ENCODE measurements around the gene ARHGAP19. TPM values are rescaled to one million over a fixed set of nuclear protein-coding genes. Genes with fewer than 3 reads are reported as not detected.

ARHGAP19 gene
- total RNA-seq, 1 experiment from 2014 or later = 32.3 TPM

DNA sequence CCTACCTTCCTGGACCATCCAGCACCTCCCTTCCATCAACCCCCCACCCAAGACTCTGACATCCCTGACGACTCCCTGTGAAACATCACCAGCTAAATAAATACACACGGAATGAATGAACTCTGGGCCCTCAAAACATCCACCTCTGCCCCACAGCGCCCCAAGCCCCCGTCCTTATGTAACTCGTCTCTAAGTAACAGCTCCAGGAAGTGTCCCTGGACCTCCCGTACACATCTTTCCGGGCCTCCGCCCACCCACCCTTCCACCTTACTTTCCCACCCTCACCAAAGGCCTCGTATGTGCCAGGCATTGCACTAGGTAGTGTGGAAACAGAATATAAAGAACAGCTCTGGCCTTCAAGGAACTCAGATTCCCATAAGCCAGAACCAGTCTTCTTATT, 79.0 kb downstream of the ARHGAP19 start:
- Histone ChIP-seq H3K9me3 (replicated peaks) (no peaks in the 10 kb centered on the region), H3K27me3 (no peaks in the 10 kb centered on the region), H3K4me1 (no peaks in the 10 kb centered on the region), H3K27ac (no peak overlapping the region), H3K4me3 (no peak overlapping the region), H3K36me3 (no peaks in the 10 kb centered on the region)
- no peak for DNase-seq

DNA sequence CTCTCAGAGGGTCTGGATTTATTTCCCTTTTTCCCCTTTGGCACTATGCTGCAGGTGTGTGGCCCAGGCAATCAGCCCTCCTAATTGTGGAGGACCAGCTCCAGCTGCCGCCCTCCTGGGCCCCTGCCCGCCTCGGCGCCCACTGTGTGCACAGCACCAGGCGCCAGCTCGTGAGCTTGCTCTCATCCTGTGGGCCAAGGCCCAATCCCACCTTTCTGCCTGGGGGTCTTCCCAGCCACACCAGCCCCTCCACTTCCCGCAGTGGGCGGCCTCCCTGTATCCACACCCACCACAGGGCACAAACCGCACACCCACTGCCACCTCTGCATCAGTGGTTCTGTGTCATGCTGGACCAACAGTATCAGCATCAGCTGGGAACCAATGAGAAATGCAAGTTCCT, 81.2 kb downstream of the ARHGAP19 start:
- no peak overlapping the region for H3K27ac ChIP-seq
- H3K4me1 ChIP-seq = no peaks in the 10 kb centered on the region
- DNase-seq = no peak
- no peaks in the 10 kb centered on the region for H3K36me3 ChIP-seq
- no peak overlapping the region for H3K4me3 ChIP-seq
- no peaks in the 10 kb centered on the region for H3K27me3 ChIP-seq
- H3K9me3 ChIP-seq (replicated peaks) = no peaks in the 10 kb centered on the region

DNA sequence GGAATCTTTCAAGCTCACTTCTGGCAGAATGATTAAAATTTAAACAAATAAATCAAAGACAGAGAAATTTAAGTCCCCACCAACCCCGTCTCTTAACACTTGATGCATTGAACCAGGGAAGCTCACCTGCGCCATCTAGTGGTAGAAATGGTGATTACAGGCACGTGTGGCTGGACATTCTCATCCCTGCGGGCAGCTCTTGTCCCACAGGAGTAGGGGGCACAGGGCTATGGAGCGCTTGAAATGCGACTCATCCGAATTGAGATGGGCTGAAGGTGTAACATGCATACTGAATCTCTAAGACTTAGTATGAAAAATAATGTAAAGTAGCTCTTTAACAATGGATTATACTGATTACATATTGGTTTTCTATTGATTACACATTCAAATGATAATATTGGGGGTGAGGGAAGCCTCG, 81.9 kb downstream of the ARHGAP19 start:
- Histone ChIP-seq H3K36me3 (no peaks in the 10 kb centered on the region), H3K27me3 (no peaks in the 10 kb centered on the region), H3K4me1 (no peaks in the 10 kb centered on the region), H3K27ac (no peak overlapping the region), H3K4me3 (no peak overlapping the region), H3K9me3 (replicated peaks) (no peaks in the 10 kb centered on the region)
- DNase-seq = peak; percentile 52 to 91

DNA sequence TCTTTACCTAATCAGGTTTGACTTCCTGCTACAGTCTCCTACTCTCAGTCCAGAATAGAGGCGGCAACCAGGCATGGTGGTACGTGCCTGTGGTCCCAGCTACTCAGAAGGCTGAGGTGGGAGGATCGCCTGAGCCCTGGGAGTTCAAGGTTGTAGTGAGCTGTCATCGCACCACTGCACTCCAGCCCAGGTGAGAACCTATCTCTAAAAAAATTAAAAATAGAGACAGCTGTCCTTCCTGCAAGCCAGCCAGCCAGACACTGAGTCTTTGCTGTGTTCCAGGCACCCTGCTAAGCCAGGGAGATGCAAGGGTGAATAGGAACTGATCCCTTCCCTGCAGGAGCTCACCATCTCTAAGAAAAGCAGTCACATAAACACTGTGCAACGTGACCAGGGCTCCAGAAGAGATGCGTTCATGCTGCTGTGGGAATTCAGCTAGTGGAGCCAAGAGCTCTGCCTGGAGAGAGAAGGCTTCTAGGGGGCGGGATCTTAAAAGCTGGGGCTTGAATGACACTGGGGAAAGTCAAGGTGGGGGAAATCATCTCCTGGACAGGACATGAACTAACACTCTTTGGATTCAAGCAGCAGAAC, 84.6 kb downstream of the ARHGAP19 start:
- H3K4me3 ChIP-seq = no peak overlapping the region
- no peaks in the 10 kb centered on the region for H3K27me3 ChIP-seq
- no peak overlapping the region for H3K27ac ChIP-seq
- H3K36me3 ChIP-seq = no peaks in the 10 kb centered on the region
- no peak for DNase-seq
- no peaks in the 10 kb centered on the region for H3K4me1 ChIP-seq
- H3K9me3 ChIP-seq (replicated peaks) = no peaks in the 10 kb centered on the region

DNA sequence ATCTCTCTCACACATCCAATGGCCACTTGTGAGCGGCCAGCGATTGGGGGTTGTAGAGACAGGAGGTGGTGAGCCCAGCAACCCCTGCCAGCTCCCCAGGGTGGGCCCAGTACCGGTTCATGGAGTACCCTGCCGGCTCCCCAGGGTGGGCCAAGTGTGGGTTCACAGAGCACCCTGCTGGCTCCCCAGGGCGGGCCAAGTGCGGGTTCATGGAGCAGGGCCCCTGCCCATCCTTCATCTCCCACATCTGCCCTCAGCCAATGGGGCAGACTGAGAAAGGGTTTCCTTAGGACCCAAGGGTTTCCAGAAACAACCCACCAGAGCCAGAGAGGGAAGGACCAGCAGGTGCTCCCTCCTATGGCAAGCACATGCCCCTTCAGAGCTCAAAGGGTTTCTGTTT, 85.3 kb downstream of the ARHGAP19 start:
- no peaks in the 10 kb centered on the region for H3K36me3 ChIP-seq
- no peak overlapping the region for H3K27ac ChIP-seq
- no peak overlapping the region for H3K4me3 ChIP-seq
- no peaks in the 10 kb centered on the region for H3K4me1 ChIP-seq
- no peaks in the 10 kb centered on the region for H3K27me3 ChIP-seq
- no peak for DNase-seq
- no peaks in the 10 kb centered on the region for H3K9me3 ChIP-seq (replicated peaks)

DNA sequence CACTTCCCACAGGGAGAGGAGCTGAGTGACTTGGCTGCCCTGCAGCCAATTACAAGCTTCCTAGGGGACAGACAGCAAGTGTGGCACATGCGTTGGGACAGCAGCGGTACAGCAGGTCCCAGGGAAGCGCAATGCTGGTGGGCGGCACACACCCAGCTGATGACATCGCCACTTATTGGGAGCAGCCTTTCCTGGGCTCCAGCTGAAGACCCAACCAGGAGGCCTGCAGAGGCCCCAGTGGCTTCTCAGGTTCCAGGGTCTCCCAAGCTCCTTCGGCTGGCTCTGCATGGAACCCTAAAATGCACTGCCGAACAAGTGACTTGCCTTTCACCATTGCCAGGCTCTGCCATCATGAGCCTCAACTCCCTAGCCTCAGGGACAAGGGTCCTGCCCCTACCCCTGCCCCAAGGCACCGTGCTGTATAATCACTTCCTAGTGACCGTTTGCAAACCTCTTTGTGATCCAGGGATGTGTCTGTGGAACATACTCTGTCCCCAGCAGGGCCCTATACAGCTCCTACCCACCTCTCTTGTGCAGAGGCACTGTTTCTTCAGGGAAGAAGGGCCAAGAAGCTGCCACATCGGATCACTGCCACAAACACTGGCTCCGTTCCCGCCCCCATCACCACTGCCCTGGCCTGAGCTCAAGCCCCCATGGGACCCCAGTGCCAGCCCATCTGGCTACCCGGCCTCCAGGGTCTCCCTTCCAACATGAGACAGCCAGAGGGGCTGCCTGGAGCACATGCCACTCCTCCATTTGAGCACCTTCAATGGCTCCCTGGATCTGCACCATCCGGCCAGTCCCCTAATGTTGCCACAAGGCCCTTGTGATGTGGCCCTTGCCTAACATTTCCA, 87.4 kb downstream of the ARHGAP19 start:
- Histone ChIP-seq H3K27me3 (no peaks in the 10 kb centered on the region), H3K4me1 (no peaks in the 10 kb centered on the region), H3K36me3 (no peaks in the 10 kb centered on the region), H3K9me3 (replicated peaks) (no peaks in the 10 kb centered on the region), H3K27ac (no peak overlapping the region), H3K4me3 (no peak overlapping the region)
- DNase-seq = no peak

DNA sequence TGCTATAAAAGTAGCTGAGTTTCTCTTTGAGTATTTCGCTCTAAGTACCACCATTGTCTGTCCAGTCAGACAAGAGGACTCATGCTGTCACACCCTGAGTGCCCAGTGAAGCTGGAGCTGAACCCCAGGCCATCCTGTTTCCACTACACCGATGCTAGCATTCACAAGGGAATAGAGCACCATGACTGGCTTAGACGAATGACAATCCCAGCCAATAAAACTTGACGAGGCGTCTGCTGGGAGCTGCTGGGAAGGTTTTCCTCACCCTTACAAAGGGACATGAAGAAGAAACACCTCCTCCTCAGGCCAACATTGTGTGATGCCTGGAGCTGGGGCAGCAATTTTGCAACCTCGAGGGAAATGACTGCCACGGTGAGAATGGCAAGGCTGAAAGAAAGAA, 89.2 kb downstream of the ARHGAP19 start:
- no peaks in the 10 kb centered on the region for H3K27me3 ChIP-seq
- DNase-seq = no peak

DNA sequence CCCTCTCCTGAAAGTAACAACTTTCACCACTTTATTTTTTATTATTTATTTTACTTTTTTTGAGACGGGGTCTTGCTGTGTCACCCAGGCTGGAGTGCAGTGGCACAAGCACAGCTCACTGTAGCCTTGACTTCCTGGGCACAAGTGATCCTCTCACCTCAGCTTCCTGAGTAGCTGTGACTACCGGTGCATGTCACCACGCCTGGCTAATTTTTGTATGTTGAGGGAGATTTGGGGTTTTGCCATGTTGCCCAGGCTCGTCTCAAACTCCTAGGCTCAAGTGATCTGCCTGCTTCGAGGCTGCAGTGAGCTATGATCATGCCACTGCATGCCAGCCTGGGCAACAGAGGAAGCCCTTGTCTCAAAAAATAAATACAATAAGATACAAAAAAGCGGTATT, 91.8 kb downstream of the ARHGAP19 start:
- Histone ChIP-seq H3K4me3 (no peak overlapping the region), H3K27me3 (no peaks in the 10 kb centered on the region), H3K27ac (no peak overlapping the region), H3K9me3 (replicated peaks) (no peaks in the 10 kb centered on the region), H3K36me3 (no peaks in the 10 kb centered on the region), H3K4me1 (no peaks in the 10 kb centered on the region)
- no peak for DNase-seq

More for the DNA sequence above, 89.2 kb downstream of the ARHGAP19 start:
- Histone ChIP-seq H3K27ac (no peak overlapping the region), H3K36me3 (no peaks in the 10 kb centered on the region), H3K4me1 (no peaks in the 10 kb centered on the region), H3K9me3 (replicated peaks) (no peaks in the 10 kb centered on the region), H3K4me3 (no peak overlapping the region)

DNA sequence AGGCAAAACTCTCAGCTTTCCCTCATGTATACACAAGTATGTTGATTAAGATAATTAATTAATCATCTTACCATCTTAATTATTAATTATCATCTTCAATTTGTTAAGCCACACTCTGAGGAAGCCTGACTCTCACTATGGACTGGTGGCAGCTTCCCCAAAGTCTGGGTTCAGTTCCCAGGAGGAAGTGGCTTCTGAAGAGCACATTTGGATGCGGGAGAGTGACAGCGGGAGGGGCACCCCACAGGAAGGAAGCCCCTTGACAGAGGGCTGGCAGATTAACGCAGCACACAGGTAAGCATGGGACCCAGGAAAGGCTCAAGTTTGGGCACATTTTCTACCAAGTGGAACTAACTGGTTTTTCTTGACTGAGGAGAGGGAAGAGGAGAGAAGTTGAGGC, 93.3 kb downstream of the ARHGAP19 start:
- H3K4me1 ChIP-seq = no peaks in the 10 kb centered on the region
- H3K4me3 ChIP-seq = no peak overlapping the region
- no peak for DNase-seq
- H3K36me3 ChIP-seq = no peaks in the 10 kb centered on the region
- H3K9me3 ChIP-seq (replicated peaks) = no peaks in the 10 kb centered on the region
- no peaks in the 10 kb centered on the region for H3K27me3 ChIP-seq
- H3K27ac ChIP-seq = no peak overlapping the region

DNA sequence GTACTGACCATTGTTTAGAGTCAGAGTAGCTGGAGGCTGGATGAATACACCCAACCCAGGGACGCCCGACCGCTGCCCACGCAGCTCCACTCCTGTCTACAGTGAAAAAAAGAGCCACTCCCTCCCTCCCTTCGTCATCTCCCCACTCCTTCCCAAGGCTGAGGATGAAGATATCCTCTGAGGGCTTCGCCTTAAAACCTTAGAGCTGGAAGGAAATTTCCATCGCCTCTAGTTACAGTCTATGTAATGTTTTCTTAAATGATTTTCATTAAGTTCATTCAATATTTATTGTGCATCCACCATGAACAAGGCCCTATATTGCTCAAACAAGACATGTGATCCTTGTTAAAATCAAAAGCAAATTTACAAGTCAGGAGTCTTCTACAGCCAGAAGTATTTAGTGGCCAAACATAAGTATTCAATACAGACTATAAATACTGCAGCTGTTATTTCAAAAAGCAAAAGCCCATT, 95.4 kb downstream of the ARHGAP19 start:
- H3K27me3 ChIP-seq = no peaks in the 10 kb centered on the region
- no peak overlapping the region for H3K4me3 ChIP-seq
- no peaks in the 10 kb centered on the region for H3K36me3 ChIP-seq
- no peak overlapping the region for H3K27ac ChIP-seq
- no peak for DNase-seq
- no peaks in the 10 kb centered on the region for H3K4me1 ChIP-seq
- no peaks in the 10 kb centered on the region for H3K9me3 ChIP-seq (replicated peaks)

DNA sequence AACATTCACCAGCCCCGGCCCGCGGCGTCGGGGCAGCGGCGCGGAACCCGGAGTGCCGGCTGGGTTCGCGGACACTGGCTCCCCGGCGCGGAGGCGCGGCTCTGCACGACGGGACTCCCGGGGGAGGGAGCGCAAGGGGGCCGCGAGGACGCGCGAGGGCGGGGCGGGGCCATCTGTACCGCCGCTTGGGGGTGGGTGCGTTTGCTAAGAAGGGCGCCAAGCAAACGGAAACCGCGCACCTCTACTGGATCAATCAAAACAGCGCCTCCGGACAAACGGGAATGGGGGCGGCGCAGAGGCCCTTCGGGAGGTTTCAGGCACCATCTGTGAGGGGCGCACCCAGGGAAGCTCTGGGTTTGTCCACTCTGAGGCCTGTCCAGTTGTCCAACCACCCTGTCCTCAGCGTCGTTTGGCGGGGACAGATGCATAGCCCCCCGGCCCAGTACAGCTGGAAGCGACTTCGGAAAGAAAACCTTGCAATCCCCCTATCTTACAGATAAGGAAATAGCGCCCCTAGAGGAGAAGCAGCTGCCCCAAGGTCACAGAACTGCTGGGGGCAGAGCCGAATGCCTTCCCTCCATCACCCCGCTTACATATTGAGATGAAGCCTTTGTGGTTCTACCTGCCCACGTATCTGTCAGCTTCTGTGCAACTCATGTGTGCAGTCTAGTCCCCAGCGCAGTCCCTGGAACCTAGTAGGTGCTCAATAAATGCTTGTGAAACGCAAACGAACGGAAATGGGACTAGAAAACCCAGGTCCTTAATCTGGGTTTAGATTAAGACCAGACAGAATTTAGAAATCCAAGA, 96.0 kb downstream of the ARHGAP19 start:
- peak; percentile 47 to 67 for DNase-seq
- no peaks in the 10 kb centered on the region for H3K36me3 ChIP-seq
- H3K4me3 ChIP-seq = peak overlapping the region; percentile 42
- no peaks in the 10 kb centered on the region for H3K27me3 ChIP-seq
- H3K27ac ChIP-seq = no peak overlapping the region
- H3K9me3 ChIP-seq (replicated peaks) = no peaks in the 10 kb centered on the region
- H3K4me1 ChIP-seq = no peaks in the 10 kb centered on the region

DNA sequence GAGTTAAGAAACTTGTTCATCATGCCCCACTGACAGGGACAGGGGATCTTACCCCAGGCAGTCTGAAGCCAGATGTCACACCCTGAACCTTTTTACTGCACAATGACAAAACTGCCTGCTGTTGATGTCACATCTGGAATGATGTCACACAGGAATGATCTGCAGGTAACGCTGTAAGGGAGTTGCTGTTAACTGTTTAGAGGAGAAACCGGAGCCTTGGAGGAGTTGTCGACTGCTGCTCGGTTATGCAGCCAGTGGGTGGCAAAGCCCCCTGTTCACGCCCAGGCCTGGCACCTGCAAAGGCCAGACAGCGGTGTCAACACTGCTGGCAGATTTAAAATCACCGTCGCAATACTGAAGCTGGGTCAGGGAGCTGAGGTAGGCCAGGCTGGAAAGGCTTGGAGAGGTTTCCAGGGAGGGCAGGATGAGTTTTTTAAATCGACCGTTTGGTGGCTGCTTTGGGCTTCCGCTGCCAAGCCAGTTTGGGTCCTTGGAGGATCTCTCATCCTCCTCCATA, 96.7 kb downstream of the ARHGAP19 start:
- Histone ChIP-seq H3K27ac (no peak overlapping the region), H3K4me1 (no peaks in the 10 kb centered on the region), H3K36me3 (no peaks in the 10 kb centered on the region), H3K27me3 (no peaks in the 10 kb centered on the region), H3K4me3 (peak overlapping the region; percentile 42), H3K9me3 (replicated peaks) (no peaks in the 10 kb centered on the region)
- DNase-seq = no peak

DNA sequence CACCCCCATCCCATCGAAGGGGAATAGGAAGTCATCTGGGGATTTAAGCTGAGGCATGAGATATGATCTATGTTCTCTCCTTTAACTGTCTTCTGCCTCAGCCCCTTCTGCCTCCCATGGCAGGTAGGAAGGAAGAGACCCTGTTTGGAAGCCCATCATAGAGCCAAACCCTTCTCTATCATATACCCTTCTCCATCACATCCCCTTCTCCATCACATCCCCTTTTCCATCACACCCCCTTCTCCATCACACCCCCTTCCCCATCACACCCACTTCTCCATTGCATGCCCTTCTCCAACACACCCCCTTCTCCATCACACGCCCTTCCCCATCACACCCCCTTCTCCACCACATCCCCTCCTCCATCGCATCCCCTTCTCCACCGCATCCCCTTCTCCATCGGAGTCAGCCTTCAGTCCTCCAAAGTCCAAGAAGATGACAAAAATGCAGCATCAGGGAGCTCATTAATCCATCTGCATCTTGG, 99.4 kb downstream of the ARHGAP19 start:
- Histone ChIP-seq H3K4me3 (no peak overlapping the region), H3K36me3 (no peaks in the 10 kb centered on the region), H3K27me3 (no peaks in the 10 kb centered on the region; the same call in 1 of the 2 replicates), H3K9me3 (replicated peaks) (no peaks in the 10 kb centered on the region), H3K4me1 (no peaks in the 10 kb centered on the region), H3K27ac (no peak overlapping the region)
- no peak for DNase-seq

DNA sequence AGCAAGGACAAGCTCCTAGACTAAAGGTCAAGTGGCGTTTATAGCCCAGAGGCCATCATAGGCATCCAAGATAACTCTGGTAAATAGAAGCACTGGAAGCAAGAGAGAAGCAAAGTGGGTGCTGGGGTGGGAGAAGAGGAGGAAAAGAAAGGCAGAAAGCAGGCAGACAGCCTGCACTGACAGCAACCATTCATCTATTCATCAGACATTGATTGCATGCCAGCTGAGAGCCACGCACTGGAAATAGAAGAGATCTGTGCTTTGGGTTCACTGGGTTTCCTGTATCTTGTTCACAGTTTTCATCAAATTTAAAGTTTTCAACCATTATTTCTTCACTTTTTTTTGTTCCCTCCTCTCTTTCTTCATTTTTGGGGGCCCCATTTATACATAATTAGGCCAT, 102.0 kb downstream of the ARHGAP19 start:
- DNase-seq = no peak
- no peaks in the 10 kb centered on the region for H3K9me3 ChIP-seq (replicated peaks)
- no peaks in the 10 kb centered on the region; the same call in 1 of the 2 replicates for H3K27me3 ChIP-seq
- no peaks in the 10 kb centered on the region for H3K4me1 ChIP-seq
- no peak overlapping the region for H3K4me3 ChIP-seq
- H3K36me3 ChIP-seq = no peaks in the 10 kb centered on the region
- no peak overlapping the region for H3K27ac ChIP-seq
